Measurements from ENCODE around the gene ZNF582.
"Not testable (repeated sequence)": the region's sequence is repeated elsewhere in the genome, so short reads cannot be mapped to it uniquely, and the experiment has no call there.

The ZNF582 gene

GRCh38 chr19:56350416-56351045 is 42.8 kb downstream of the ZNF582 start:
- peak; percentile 91 for FAIRE-seq

GRCh38 chr19:56348289-56348877 is 45.0 kb downstream of the ZNF582 start:
- FAIRE-seq = no peak

GRCh38 chr19:56347163-56347778 is 46.1 kb downstream of the ZNF582 start:
- no peak for FAIRE-seq

GRCh38 chr19:56341948-56342347 is 51.4 kb downstream of the ZNF582 start:
- no peak for FAIRE-seq

GRCh38 chr19:56339031-56339430 is 54.3 kb downstream of the ZNF582 start:
- not testable (repeated sequence) for FAIRE-seq

- FAIRE-seq = not testable (repeated sequence)
Observed at GRCh38 chr19:56337077-56337476, 56.3 kb downstream of the ZNF582 start.

GRCh38 chr19:56335371-56335770 is 58.0 kb downstream of the ZNF582 start:
- not testable (repeated sequence) for FAIRE-seq

- no peak for FAIRE-seq
Observed at GRCh38 chr19:56333506-56333905, 59.8 kb downstream of the ZNF582 start.

Data from islet of Langerhans (tissue), 1 donor.